Body of pancreas (tissue), 4 donors: ENCODE measurements around the gene HIP1.

ENCODE experiments used
- CTCF ChIP-seq, 7 experiments: fragments of 450-650 bp in 4 of 7; fragments of 200-600 bp in 3 of 7; sonication (generic) in 3 of 7; IDR thresholded peaks; one replicate each; pipeline ENCODE4 v1.5.1; 2016 to 2019; ENCODE audit warnings: antibody characterized with exemption in 7 of 7
- POLR2A ChIP-seq, 3 donors: fragments of 450-650 bp; IDR thresholded peaks; one replicate each; pipeline ENCODE4 v1.6.1; 2016; ENCODE audit warnings: antibody characterized with exemption in 3 of 3, mild to moderate bottlenecking in 2 of 3

GRCh38 chr7:75771224-75771623 is 32.5 kb upstream of the HIP1 start:
- TF ChIP-seq CTCF (IDR thresholded peaks at IDR 0.05) = no peak
- TF ChIP-seq POLR2A (IDR thresholded peaks at IDR 0.05) = no peak
